Gastrocnemius medialis (tissue), 4 donors: ENCODE data around the gene GUSB.

ENCODE experiments used
- CTCF ChIP-seq, 5 experiments: fragments of 450-650 bp in 3 of 5; fragments of 200-600 bp in 2 of 5; sonication (generic) in 2 of 5; IDR thresholded peaks in 4 of 5; conservative IDR thresholded peaks in 1 of 5; 1 replicate in 4 of 5; 2 replicates in 1 of 5; pipeline ENCODE4 v1.5.1; 2016 to 2019; ENCODE audit warnings: antibody characterized with exemption in 5 of 5, mild to moderate bottlenecking in 3 of 5, moderate library complexity in 3 of 5
- POLR2A ChIP-seq, 2 donors: fragments of 450-650 bp; IDR thresholded peaks; one replicate each; pipeline ENCODE4 v1.6.1; 2017; ENCODE audit warnings: antibody characterized with exemption in 2 of 2, mild to moderate bottlenecking in 2 of 2, moderate library complexity in 2 of 2

DNA sequence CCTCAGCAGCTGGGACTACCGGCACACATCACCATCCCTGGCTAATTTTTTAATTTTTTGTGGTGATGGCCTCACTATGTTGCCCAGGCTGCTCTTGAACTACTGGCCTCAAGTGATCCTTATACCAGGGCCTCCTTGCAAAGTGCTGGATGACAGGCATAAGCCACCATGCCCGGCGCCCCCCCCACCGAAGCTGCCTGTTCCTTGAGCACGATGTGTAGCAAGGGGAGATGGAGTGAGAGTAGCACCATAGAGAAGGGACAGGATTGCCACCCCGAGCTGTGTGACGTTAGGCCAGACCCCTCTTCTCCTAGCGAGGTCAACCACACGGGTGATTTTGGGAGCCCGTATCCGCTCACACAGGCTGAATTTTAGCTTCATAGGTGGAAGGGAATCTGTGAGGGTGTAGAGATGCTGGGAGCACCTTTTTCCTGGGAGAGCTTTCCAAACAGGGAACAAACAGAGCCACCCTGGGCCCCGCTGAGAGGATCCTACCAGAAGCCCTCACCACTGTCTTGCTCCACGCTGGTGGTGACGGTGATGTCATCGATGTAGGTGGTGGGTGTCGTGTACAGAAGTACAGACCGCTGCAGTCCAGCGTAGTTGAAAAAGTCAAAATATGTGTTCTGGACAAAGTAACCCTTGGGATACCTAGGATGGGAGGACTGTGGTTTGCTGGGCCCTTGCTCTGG lies 3.0 kb downstream of the GUSB start:
- TF ChIP-seq CTCF (IDR thresholded peaks at IDR 0.05 in 4 of 5, conservative IDR thresholded peaks at IDR 0.05 in 1 of 5): no peak
- TF ChIP-seq POLR2A (IDR thresholded peaks at IDR 0.05): no peak
